Esophagus muscularis mucosa (tissue), 4 donors: ENCODE results near the gene ZDHHC22. TPM values are rescaled to one million over a fixed set of nuclear protein-coding genes. Genes with fewer than 3 reads are reported as not detected.
A peak's percentile ranks its signal among the peaks of the same experiment; 100 is the strongest.

Source experiments
- DNase-seq: peaks from one replicate; pipeline ENCODE4 v3.0.0-alpha.2; 2017; ENCODE audit errors: extremely low spot score
- H3K27ac ChIP-seq, 4 donors: fragments of 200-600 bp; sonication (generic); replicated peaks in 1 of 4; 1 replicate in 3 of 4; 2 replicates in 1 of 4; pipeline ENCODE4 v1.5.1; 2016 to 2019; ENCODE audit warnings: mild to moderate bottlenecking in 1 of 4
- H3K27me3 ChIP-seq, 4 donors: fragments of 200-600 bp; sonication (generic); one replicate each; pipeline versions ENCODE4 v1.5.1 to v1.6.0; 2016 to 2019
- H3K36me3 ChIP-seq, 4 donors: fragments of 200-600 bp; sonication (generic); one replicate each; pipeline ENCODE4 v1.5.1; 2016 to 2019
- H3K4me1 ChIP-seq, 4 donors: fragments of 200-600 bp; sonication (generic); one replicate each; pipeline ENCODE4 v1.5.1; 2016 to 2019
- H3K4me3 ChIP-seq, 4 donors: fragments of 200-600 bp; sonication (generic); 1 replicate in 2 of 4; 2 replicates in 2 of 4; pipeline ENCODE4 v1.5.1; 2016 to 2019; ENCODE audit warnings: mild to moderate bottlenecking in 4 of 4, moderate library complexity in 1 of 4
- H3K9me3 ChIP-seq, 4 donors: fragments of 200-600 bp; sonication (generic); 1 replicate in 3 of 4; 2 replicates in 1 of 4; pipeline ENCODE4 v1.5.1; 2016 to 2019
- EP300 ChIP-seq: sonication (generic); formaldehyde crosslinking; IDR thresholded peaks from one replicate; pipeline ENCODE4 v1.6.1; 2017; ENCODE audit warnings: antibody characterized with exemption
- POLR2A ChIP-seq: fragments of 450-650 bp; IDR thresholded peaks from one replicate; pipeline ENCODE4 v1.6.1; 2017; ENCODE audit warnings: antibody characterized with exemption, moderate library complexity, mild to moderate bottlenecking, low read depth
- POLR2AphosphoS5 ChIP-seq, 2 donors: sonication (generic); formaldehyde crosslinking; IDR thresholded peaks; one replicate each; pipeline ENCODE4 v1.6.1; 2017; ENCODE audit warnings: antibody characterized with exemption in 2 of 2
- WGBS: methylation state at CpG from one replicate; pipeline ENCODE4 v1.1.5; 2018; 5-methylcytosine and 5-hydroxymethylcytosine counted together
- intact Hi-C: fragments of 100-400 bp; cut with DNase I; formaldehyde crosslinking; loops from one replicate; pipeline ENCODE4 v1.15.1; 2023
- total RNA-seq, 4 donors: library from RNA; depleted of rRNA; stranded (reverse); fragments of >200 nt; gene quantifications; one replicate each; pipeline versions ENCODE4 v1.1.0 to v1.2.1, GENCODE V29; 2016
- TF ChIP-seq, protein P1 (sequence below), 3 experiments: fragments of 200-600 bp in 2 of 3; fragments of 450-650 bp in 1 of 3; sonication (generic) in 2 of 3; IDR thresholded peaks; one replicate each; pipeline ENCODE4 v1.5.1; 2017 to 2019; ENCODE audit warnings: antibody characterized with exemption in 3 of 3, mild to moderate bottlenecking in 2 of 3, moderate library complexity in 1 of 3

ZDHHC22 gene
- total RNA-seq, 4 donors from 2014 or later, result 0.13 TPM; not detected in 3

DNA sequence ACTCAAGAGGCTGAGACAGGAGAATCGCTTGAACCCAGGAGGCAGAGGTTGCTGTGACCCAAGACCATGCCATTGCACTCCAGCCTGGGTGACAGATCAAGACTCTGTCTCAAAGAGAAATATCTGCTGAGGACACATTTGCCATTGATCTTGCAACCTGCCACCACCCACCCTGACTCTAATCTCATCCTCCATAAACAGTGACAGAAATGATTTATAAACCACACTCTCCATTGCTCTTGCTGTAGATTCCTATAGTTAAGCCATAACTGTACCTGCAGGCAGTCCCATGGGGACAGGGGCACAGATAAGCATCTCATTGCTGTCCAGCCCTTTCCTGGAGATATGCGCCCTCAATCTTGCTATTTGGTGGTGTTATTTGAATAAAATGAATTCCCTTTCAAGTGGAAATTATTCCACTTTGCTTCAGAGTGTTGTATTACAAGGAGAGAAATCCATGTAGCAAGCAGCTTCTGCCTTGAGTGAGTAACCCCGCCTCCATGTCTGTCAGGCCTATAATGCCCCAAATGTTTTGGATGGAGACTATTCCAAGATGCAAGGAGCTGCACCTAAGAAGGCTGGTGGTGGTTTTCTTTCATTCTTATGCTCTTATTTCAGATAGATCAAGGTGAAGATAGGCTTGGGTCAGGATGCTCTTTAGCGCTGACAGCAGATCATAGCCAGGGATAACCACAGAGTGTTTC, 3.0 kb upstream of the ZDHHC22 start:
- DNase-seq, result no peak
- Histone ChIP-seq H3K9me3 (no peaks in the 10 kb centered on the region), H3K4me1 (peaks cover 16 to 25% (median 24%) of the 10 kb centered on the region in 4 donors), H3K4me3 (no peak overlapping the region), H3K27me3 (peaks cover 0 to 82% (median 28%) of the 10 kb centered on the region in 4 donors), H3K36me3 (no peaks in the 10 kb centered on the region), H3K27ac (no peak overlapping the region)
- TF ChIP-seq POLR2A (no peak), POLR2AphosphoS5 (IDR thresholded peaks at IDR 0.05) (no peak), EP300 (no peak)
- TF ChIP-seq, protein P1, sequence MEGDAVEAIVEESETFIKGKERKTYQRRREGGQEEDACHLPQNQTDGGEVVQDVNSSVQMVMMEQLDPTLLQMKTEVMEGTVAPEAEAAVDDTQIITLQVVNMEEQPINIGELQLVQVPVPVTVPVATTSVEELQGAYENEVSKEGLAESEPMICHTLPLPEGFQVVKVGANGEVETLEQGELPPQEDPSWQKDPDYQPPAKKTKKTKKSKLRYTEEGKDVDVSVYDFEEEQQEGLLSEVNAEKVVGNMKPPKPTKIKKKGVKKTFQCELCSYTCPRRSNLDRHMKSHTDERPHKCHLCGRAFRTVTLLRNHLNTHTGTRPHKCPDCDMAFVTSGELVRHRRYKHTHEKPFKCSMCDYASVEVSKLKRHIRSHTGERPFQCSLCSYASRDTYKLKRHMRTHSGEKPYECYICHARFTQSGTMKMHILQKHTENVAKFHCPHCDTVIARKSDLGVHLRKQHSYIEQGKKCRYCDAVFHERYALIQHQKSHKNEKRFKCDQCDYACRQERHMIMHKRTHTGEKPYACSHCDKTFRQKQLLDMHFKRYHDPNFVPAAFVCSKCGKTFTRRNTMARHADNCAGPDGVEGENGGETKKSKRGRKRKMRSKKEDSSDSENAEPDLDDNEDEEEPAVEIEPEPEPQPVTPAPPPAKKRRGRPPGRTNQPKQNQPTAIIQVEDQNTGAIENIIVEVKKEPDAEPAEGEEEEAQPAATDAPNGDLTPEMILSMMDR (IDR thresholded peaks at IDR 0.05), result no peak
- WGBS, result 61% methylated on average over 4 of the region's 4 CpGs
- intact Hi-C loops, result no loop called here

DNA sequence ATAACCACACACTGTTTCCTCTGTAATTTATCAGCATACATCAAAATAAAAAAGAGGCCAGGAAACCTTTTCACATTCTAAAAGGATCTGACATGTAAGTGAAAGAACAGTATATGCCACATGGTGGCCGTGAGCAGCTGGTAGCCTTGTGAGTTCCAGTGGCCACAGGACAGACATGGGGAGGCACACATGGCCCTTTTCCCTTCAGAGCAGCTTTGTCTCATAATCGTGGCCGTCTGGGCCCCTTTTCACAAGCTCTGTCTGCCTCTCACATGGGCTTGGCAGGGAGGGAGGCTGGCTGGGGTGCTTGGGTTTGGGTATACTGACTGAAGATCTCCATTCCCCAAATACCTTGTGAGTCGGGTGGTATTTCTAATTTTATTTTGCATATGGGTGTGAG, 1.5 kb upstream of the ZDHHC22 start:
- Histone ChIP-seq H3K4me1 (peaks cover 17 to 30% (median 29%) of the 10 kb centered on the region in 4 donors), H3K27ac (no peak overlapping the region), H3K9me3 (no peaks in the 10 kb centered on the region), H3K4me3 (no peak overlapping the region), H3K27me3 (peaks cover 5 to 97% (median 40%) of the 10 kb centered on the region in 4 donors), H3K36me3 (no peaks in the 10 kb centered on the region)
- TF ChIP-seq EP300, result no peak
- TF ChIP-seq, protein P1 (IDR thresholded peaks at IDR 0.05), result no peak
- no peak for TF ChIP-seq POLR2A
- no peak for TF ChIP-seq POLR2AphosphoS5 (IDR thresholded peaks at IDR 0.05)
- no peak for DNase-seq
- WGBS, result 10% methylated on average over 4 of the region's 4 CpGs
- intact Hi-C loops, result no loop called here

DNA sequence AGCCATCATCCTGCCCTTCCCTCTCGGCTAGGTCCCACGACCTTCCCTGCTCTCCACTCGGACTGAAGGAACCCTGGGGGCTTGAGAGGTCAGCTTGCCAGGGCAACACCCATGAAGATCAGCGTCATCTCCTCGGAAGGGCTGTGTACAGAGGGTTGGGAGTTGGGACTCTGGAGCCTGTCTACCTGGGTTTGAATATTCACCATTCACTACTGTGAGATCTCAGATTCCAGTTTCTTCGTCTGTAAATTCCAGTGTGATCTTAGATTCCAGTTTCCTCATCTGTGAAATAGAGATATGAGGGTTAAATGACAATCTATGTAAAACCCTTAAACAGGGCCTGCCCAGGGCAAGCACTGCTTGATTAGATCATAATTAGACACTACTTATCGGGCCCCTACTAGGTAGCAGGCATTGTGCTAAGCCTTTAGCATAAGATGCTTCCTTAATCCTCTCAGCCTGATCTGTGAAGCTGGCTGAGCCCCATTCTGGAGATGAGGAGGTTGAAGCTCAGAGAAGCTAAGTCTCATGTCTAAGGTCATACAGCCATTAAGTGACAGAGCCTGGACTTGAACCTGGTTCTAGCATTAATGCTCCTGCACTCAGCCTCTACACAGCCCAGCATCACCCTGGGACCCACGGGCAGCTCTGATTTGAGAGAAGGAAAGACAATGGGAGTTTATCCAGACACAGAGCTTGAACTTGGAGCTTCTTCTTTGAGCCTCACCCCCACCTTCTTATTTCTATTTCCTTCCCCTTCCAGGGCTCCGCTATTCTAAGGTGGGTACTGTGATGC, 612 bp upstream of the ZDHHC22 start:
- no peak for DNase-seq
- intact Hi-C loops, result no loop called here
- Histone ChIP-seq H3K4me1 (peaks cover 17 to 30% (median 29%) of the 10 kb centered on the region in 4 donors), H3K4me3 (peak overlapping the region in 2 of 4 donors; percentile 38 to 48), H3K27ac (no peak overlapping the region), H3K9me3 (no peaks in the 10 kb centered on the region), H3K27me3 (peaks cover 5 to 100% (median 43%) of the 10 kb centered on the region in 4 donors), H3K36me3 (no peaks in the 10 kb centered on the region)
- TF ChIP-seq POLR2AphosphoS5 (IDR thresholded peaks at IDR 0.05) (no peak), EP300 (no peak), POLR2A (no peak)
- TF ChIP-seq, protein P1 (IDR thresholded peaks at IDR 0.05), result no peak
- 13% methylated on average over 9 of the region's 9 CpGs for WGBS

DNA sequence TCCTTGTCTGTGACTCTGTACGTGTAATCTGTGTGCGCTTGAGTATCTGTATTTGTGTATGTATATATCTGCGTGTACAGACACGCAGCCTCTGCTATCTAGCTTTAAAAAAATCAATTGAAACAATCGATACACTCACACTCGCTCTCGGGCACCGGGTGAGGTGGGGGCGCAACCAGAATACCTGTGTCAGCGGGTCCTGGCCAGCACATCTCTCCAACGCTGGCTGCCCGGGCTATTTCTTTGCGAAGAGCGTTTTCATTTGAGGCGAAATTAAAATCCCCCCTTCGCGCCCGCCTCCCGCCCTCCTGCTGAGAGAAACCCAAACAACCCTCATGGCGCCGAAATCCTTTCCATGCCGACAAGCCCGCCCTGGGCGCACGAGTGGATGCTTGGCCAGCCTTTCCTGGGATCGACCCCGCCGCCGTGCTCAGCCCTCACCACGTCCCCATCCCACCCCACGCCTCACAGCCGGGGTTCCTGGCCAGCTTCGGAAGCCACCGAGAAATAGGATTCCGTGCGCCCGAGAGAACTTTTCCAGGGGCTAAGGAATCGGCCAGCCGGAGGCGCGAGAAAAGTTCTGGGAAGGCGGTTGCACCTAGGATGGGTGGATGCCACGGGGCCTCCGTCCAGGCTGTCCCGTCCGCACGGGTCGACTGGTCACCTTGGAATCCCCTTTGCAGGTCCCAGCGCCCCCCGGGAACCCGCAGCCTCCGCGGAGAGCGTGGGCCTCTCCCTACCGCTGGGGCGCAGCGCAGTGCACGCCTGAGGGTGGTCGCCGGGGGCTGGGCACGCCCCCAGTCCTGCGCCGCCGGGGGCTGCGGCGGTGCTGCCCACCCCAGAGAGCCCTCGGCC, 1.0 kb downstream of the ZDHHC22 start:
- H3K4me3 ChIP-seq, result peak overlapping the region; percentile 38 to 49 (median 44)
- H3K36me3 ChIP-seq, result no peaks in the 10 kb centered on the region
- WGBS, result 1% methylated on average over 22 of the region's 67 CpGs
- H3K27me3 ChIP-seq, result peaks cover 5 to 100% (median 39%) of the 10 kb centered on the region in 4 donors
- intact Hi-C loops, result no loop called here
- H3K27ac ChIP-seq, result no peak overlapping the region
- peaks cover 17 to 30% (median 29%) of the 10 kb centered on the region in 4 donors for H3K4me1 ChIP-seq
- no peaks in the 10 kb centered on the region for H3K9me3 ChIP-seq
- TF ChIP-seq, protein P1 (IDR thresholded peaks at IDR 0.05), result no peak
- no peak for TF ChIP-seq POLR2AphosphoS5 (IDR thresholded peaks at IDR 0.05)
- no peak for TF ChIP-seq POLR2A
- TF ChIP-seq EP300, result no peak
- no peak for DNase-seq
